Gastroesophageal sphincter (tissue), 4 donors: Measurements from ENCODE around the gene CCDC160. TPM values are rescaled to one million over a fixed set of nuclear protein-coding genes. Genes with fewer than 3 reads are reported as not detected.

Experiments
- ATAC-seq: fragments of 150-250 bp; one replicate; pipeline ENCODE4 v1.9.1; 2016; ENCODE audit warnings: mild to moderate bottlenecking, moderate library complexity
- H3K27ac ChIP-seq, 4 donors: fragments of 200-600 bp; sonication (generic) in 3 of 4; 1 replicate in 3 of 4; 2 replicates in 1 of 4; pipeline ENCODE4 v1.5.1; 2016 to 2019
- H3K27me3 ChIP-seq: fragments of 200-600 bp; sonication (generic); one replicate; pipeline ENCODE4 v1.5.1; 2019
- H3K36me3 ChIP-seq, 2 donors: fragments of 200-600 bp; sonication (generic); one replicate each; pipeline ENCODE4 v1.5.1; 2019; ENCODE audit warnings: control low read depth in 1 of 2
- H3K4me1 ChIP-seq, 3 donors: fragments of 200-600 bp; sonication (generic); 1 replicate in 2 of 3; 2 replicates in 1 of 3; pipeline ENCODE4 v1.5.1; 2016 to 2019; ENCODE audit warnings: control low read depth in 2 of 3
- H3K4me3 ChIP-seq, 2 donors: fragments of 200-600 bp; sonication (generic); one replicate each; pipeline ENCODE4 v1.5.1; 2019; ENCODE audit warnings: mild to moderate bottlenecking in 1 of 2, moderate library complexity in 1 of 2
- H3K9me3 ChIP-seq, 3 donors: fragments of 200-600 bp; sonication (generic); one replicate each; pipeline ENCODE4 v1.5.1; 2017 to 2019; ENCODE audit warnings: control low read depth in 2 of 3
- CTCF ChIP-seq, 4 experiments: fragments of 200-600 bp in 2 of 4; fragments of 450-650 bp in 2 of 4; sonication (generic) in 1 of 4; IDR thresholded peaks; one replicate each; pipeline ENCODE4 v1.5.1; 2017 to 2019; ENCODE audit warnings: antibody characterized with exemption in 4 of 4, mild to moderate bottlenecking in 2 of 4, moderate library complexity in 2 of 4
- EP300 ChIP-seq: sonication (generic); formaldehyde crosslinking; IDR thresholded peaks from one replicate; pipeline ENCODE4 v1.6.1; 2017; ENCODE audit warnings: antibody characterized with exemption, mild to moderate bottlenecking
- POLR2A ChIP-seq, 2 donors: fragments of 450-650 bp; IDR thresholded peaks; one replicate each; pipeline ENCODE4 v1.6.1; 2017; ENCODE audit warnings: antibody characterized with exemption in 2 of 2, mild to moderate bottlenecking in 2 of 2, moderate library complexity in 1 of 2
- POLR2AphosphoS5 ChIP-seq: sonication (generic); formaldehyde crosslinking; IDR thresholded peaks from one replicate; pipeline ENCODE4 v1.6.1; 2017; ENCODE audit warnings: antibody characterized with exemption
- WGBS, 2 donors: methylation state at CpG; one replicate each; pipeline ENCODE4 v1.1.5; 2018; ENCODE audit warnings: low coverage in 1 of 2; 5-methylcytosine and 5-hydroxymethylcytosine counted together
- total RNA-seq, 4 donors: library from RNA; depleted of rRNA; stranded (reverse); fragments of >200 nt; gene quantifications; one replicate each; pipeline ENCODE4 v1.1.0, GENCODE V29; 2016

The CCDC160 gene
- under 1 TPM in 1 of 4 donors, not detected in 3; 0.67 TPM for total RNA-seq

- no peaks in the 10 kb centered on the region for H3K27me3 ChIP-seq
- 33 to 37% methylated on average over 1 to 13 of the region's 70 CpGs for WGBS, 2 donors
- peak within 1 kb of the TSS; percentile 40 to 56 for H3K4me3 ChIP-seq
- H3K36me3 ChIP-seq: no peaks in the 10 kb centered on the region
- H3K9me3 ChIP-seq: no peaks in the 10 kb centered on the region
- no peaks in the 10 kb centered on the region for H3K4me1 ChIP-seq
- ATAC-seq: peak; percentile 55
- TF ChIP-seq CTCF (IDR thresholded peaks at IDR 0.05): no peak
- TF ChIP-seq POLR2A (IDR thresholded peaks at IDR 0.05): no peak
- TF ChIP-seq POLR2AphosphoS5: no peak
- no peak for TF ChIP-seq EP300
- no peak within 1 kb of the TSS for H3K27ac ChIP-seq
These were observed at the start of gene CCDC160 for GRCh38 chrX:134236626-134237614. Gene CCDC160, plus strand, starts transcription at chrX:134237182. Its CDS starts 7,619 bp downstream, at chrX:134244801.

GRCh38 chrX:134191281-134191680 is 45.7 kb upstream of the CCDC160 start:
- Histone ChIP-seq H3K4me1 (no peaks in the 10 kb centered on the region), H3K27me3 (no peaks in the 10 kb centered on the region), H3K9me3 (no peaks in the 10 kb centered on the region), H3K36me3 (no peaks in the 10 kb centered on the region), H3K4me3 (no peak overlapping the region), H3K27ac (no peak overlapping the region)
- no peak for TF ChIP-seq CTCF (IDR thresholded peaks at IDR 0.05)
- TF ChIP-seq EP300: no peak
- TF ChIP-seq POLR2A (IDR thresholded peaks at IDR 0.05): no peak
- TF ChIP-seq POLR2AphosphoS5: no peak
- 24 to 28% methylated on average over 2 of the region's 2 CpGs for WGBS, 2 donors
- ATAC-seq: no peak

- ATAC-seq: no peak
- H3K9me3 ChIP-seq: peaks cover 0 to 5% (median 0%) of the 10 kb centered on the region in 3 donors
- no peak overlapping the region for H3K4me3 ChIP-seq
- no peak overlapping the region for H3K27ac ChIP-seq
- no peaks in the 10 kb centered on the region for H3K27me3 ChIP-seq
- no peaks in the 10 kb centered on the region for H3K4me1 ChIP-seq
- no peaks in the 10 kb centered on the region for H3K36me3 ChIP-seq
- 80 to 89% methylated on average over 3 to 6 of the region's 6 CpGs for WGBS, 2 donors
- TF ChIP-seq POLR2AphosphoS5 (no peak), CTCF (IDR thresholded peaks at IDR 0.05) (no peak), EP300 (no peak), POLR2A (IDR thresholded peaks at IDR 0.05) (no peak)
These were observed 42.1 kb upstream of the CCDC160 start for GRCh38 chrX:134194915-134195314.

- 30% methylated on average over 1 of the region's 1 CpG; no CpG with 5 or more reads in 1 of the 2 donors for WGBS, 2 donors
- no peaks in the 10 kb centered on the region for H3K27me3 ChIP-seq
- H3K36me3 ChIP-seq: no peaks in the 10 kb centered on the region
- H3K4me3 ChIP-seq: no peak overlapping the region
- ATAC-seq: no peak
- no peaks in the 10 kb centered on the region for H3K4me1 ChIP-seq
- peaks cover 0 to under 1% (median 0%) of the 10 kb centered on the region in 3 donors for H3K9me3 ChIP-seq
- TF ChIP-seq CTCF (IDR thresholded peaks at IDR 0.05) (no peak), POLR2AphosphoS5 (no peak), POLR2A (IDR thresholded peaks at IDR 0.05) (no peak), EP300 (no peak)
- H3K27ac ChIP-seq: no peak overlapping the region
These were observed 34.4 kb upstream of the CCDC160 start for GRCh38 chrX:134202561-134202960.
